ENCODE results near the gene IGF2BP2. TPM values are rescaled to one million over a fixed set of nuclear protein-coding genes. Genes with fewer than 3 reads are reported as not detected.

Gene IGF2BP2
- total RNA-seq, 1 donor from 2014 or later = 60.8 TPM

GRCh38 chr3:185764163-185764979 is 60.5 kb downstream of the IGF2BP2 start:
- Mint-ChIP-seq H3K36me3 (ENCODE audit: low read depth) (no peaks in the 10 kb centered on the region), H3K4me1 (ENCODE audit: low read depth) (peaks cover 69% of the 10 kb centered on the region), H3K9me3 (ENCODE audit: low read depth) (no peaks in the 10 kb centered on the region), H3K4me3 (ENCODE audit: unreplicated experiment) (peak overlapping the region; percentile 8), H3K27ac (ENCODE audit: unreplicated experiment) (peak overlapping the region; percentile 75), H3K27me3 (ENCODE audit: low read depth) (no peaks in the 10 kb centered on the region)
- no peak for DNase-seq (ENCODE audit: low spot score)
- TF ChIP-seq CTCF (IDR thresholded peaks at IDR 0.05) = no peak

GRCh38 chr3:185763347-185764005 is 61.4 kb downstream of the IGF2BP2 start:
- no peak for DNase-seq (ENCODE audit: low spot score)
- H3K9me3 Mint-ChIP-seq (ENCODE audit: low read depth) = no peaks in the 10 kb centered on the region
- peaks cover 78% of the 10 kb centered on the region for H3K4me1 Mint-ChIP-seq (ENCODE audit: low read depth)
- H3K27ac Mint-ChIP-seq (ENCODE audit: unreplicated experiment) = peak overlapping the region; percentile 68
- no peaks in the 10 kb centered on the region for H3K27me3 Mint-ChIP-seq (ENCODE audit: low read depth)
- no peak overlapping the region for H3K4me3 Mint-ChIP-seq (ENCODE audit: unreplicated experiment)
- no peaks in the 10 kb centered on the region for H3K36me3 Mint-ChIP-seq (ENCODE audit: low read depth)
- TF ChIP-seq CTCF (IDR thresholded peaks at IDR 0.05) = no peak

GRCh38 chr3:185760550-185760949 is 64.3 kb downstream of the IGF2BP2 start:
- H3K36me3 Mint-ChIP-seq (ENCODE audit: low read depth) = peaks cover 11% of the 10 kb centered on the region
- no peaks in the 10 kb centered on the region for H3K27me3 Mint-ChIP-seq (ENCODE audit: low read depth)
- no peak overlapping the region for H3K4me3 Mint-ChIP-seq (ENCODE audit: unreplicated experiment)
- DNase-seq (ENCODE audit: low spot score) = no peak
- peak overlapping the region; percentile 79 for H3K27ac Mint-ChIP-seq (ENCODE audit: unreplicated experiment)
- H3K4me1 Mint-ChIP-seq (ENCODE audit: low read depth) = peaks cover 86% of the 10 kb centered on the region
- TF ChIP-seq CTCF (IDR thresholded peaks at IDR 0.05) = no peak
- H3K9me3 Mint-ChIP-seq (ENCODE audit: low read depth) = no peaks in the 10 kb centered on the region

- H3K4me1 Mint-ChIP-seq (ENCODE audit: low read depth) = peaks cover 82% of the 10 kb centered on the region
- no peaks in the 10 kb centered on the region for H3K27me3 Mint-ChIP-seq (ENCODE audit: low read depth)
- DNase-seq (ENCODE audit: low spot score) = no peak
- TF ChIP-seq CTCF (IDR thresholded peaks at IDR 0.05) = no peak
- peaks cover 11% of the 10 kb centered on the region for H3K36me3 Mint-ChIP-seq (ENCODE audit: low read depth)
- H3K27ac Mint-ChIP-seq (ENCODE audit: unreplicated experiment) = peak overlapping the region; percentile 79
- no peak overlapping the region for H3K4me3 Mint-ChIP-seq (ENCODE audit: unreplicated experiment)
- no peaks in the 10 kb centered on the region for H3K9me3 Mint-ChIP-seq (ENCODE audit: low read depth)
These were observed 64.8 kb downstream of the IGF2BP2 start for GRCh38 chr3:185760088-185760487.

- Mint-ChIP-seq H3K4me1 (ENCODE audit: low read depth) (peaks cover 76% of the 10 kb centered on the region), H3K9me3 (ENCODE audit: low read depth) (peaks cover 1% of the 10 kb centered on the region), H3K27ac (ENCODE audit: unreplicated experiment) (no peak overlapping the region), H3K4me3 (ENCODE audit: unreplicated experiment) (no peak overlapping the region), H3K36me3 (ENCODE audit: low read depth) (peaks cover 12% of the 10 kb centered on the region), H3K27me3 (ENCODE audit: low read depth) (no peaks in the 10 kb centered on the region)
- no peak for DNase-seq (ENCODE audit: low spot score)
- no peak for TF ChIP-seq CTCF (IDR thresholded peaks at IDR 0.05)
These were observed 65.3 kb downstream of the IGF2BP2 start for GRCh38 chr3:185759512-185759911.

All from chondrocyte (in vitro differentiated cells).